Activated CD8-positive, alpha-beta memory T cell treated with anti-CD3 and anti-CD28 coated beads for 24 hours (primary cell): ENCODE measurements around the gene MPDZ.

ENCODE experiments used
- DNase-seq: peaks from one replicate; pipeline ENCODE4 v3.0.0-alpha.2; 2020

Gene MPDZ

GRCh38 chr9:13128266-13128860 lies 151.1 kb downstream of the MPDZ start:
- DNase-seq = no peak

- no peak for DNase-seq
Observed at GRCh38 chr9:13127131-13127530, 152.4 kb downstream of the MPDZ start.

DNA sequence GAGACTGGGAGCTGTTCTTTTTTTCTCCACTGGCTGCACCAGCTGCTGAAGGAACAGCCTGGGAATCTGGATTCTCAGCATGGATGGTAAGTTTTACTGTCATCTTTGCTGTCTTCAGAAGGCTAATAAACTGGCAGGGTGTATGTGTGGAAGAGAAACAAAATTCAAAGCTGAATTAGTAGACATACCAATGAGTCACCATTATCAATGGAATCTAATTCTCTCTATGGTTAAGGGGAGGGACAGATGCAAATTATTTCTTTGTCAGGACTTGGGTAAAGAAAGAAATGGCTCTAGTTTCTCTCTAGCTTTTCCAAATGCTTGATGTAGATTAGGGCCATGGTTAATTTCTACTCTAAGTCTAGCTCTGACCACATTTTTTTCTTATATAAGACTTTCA lies 154.2 kb downstream of the MPDZ start:
- DNase-seq = no peak

GRCh38 chr9:13122756-13123369 lies 156.6 kb downstream of the MPDZ start:
- DNase-seq = no peak

DNA sequence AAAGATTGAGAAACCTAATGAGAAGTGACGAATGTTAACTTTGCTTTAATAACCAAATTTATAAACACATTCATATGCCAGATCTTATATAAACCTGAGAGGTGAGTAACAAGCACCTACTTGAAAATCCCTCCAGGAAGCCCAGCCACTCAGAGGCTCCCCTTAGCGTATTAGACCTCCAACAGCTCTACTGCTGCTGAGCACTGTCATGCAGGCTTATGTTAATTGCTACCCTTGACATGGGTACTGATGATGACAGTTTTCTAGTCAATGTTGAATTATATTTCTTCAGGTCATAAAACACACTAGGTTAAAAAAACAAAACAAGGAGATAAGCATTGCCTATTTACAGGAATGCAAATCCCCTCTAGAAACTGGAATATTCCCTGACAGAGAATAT lies 161.2 kb downstream of the MPDZ start:
- DNase-seq = no peak

- no peak for DNase-seq
Observed at GRCh38 chr9:13116292-13116691, 163.2 kb downstream of the MPDZ start.

- DNase-seq = no peak
Observed at GRCh38 chr9:13113751-13114150, 165.7 kb downstream of the MPDZ start.

GRCh38 chr9:13113216-13113615 lies 166.3 kb downstream of the MPDZ start:
- DNase-seq = no peak

DNA sequence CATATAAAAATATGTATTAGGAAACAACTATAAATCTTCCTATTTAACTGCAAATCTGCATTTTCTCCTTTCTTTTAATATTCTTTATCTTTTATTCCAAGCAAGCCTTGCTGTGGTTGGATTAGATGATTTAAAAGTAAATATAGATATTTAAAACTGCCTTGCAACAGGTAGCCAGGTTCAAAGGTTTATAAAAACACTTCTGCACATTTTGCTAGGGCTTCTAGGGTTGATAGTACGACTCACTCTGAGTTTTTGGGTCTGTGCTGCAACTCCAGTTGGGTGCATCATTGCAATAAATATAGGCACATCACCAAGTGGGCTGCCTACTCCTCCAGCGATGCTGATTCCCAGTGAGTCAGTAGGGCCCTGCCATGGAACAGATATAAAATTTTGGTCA lies 167.7 kb downstream of the MPDZ start:
- no peak for DNase-seq

DNA sequence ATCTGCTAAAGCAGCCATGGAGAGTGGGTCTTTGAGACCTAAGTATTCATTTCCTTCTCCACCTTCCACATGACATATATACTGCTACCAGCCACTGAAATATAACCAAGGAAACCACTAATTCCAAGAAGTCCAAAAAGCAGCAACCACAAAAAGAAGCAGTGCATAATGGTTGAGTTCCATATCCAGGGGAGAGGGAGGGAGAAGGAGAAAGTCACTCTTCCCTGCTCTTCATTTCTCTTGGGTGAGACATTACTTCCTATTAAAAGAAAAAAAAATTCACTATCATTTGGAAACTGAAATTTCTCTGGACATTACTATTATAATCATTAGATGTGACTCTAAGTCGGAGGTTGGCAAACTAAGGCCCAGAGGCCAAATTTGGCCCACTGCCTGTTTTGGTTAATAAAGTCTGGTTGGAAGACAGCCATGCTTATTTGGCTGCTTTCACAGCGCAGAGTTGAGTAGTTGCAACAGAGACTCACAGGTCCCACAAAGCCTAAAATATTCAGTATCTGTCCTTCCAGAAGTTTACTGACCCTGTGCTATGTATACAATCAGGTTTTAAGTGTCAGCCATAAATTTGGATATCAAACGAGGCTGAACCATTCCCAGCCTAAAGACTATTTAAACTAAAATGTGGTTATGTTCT lies 168.6 kb downstream of the MPDZ start:
- DNase-seq = no peak

DNA sequence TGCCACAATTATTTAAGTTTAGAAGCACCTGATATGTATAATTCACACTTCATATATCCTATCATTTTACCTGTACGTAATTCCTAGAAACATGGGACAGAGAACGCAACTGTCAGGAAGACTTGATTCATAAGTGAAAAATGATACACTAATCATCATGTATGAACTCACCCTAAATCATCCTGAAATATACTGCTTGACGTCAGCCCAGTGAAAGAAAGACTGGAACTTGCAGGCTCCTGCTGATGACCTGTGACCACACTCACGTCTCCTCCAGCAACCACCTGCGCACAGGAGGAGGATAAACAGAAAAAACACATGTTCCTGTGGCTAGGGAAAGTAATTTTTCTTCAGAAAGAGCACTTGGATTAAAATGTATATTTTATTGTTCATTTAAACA lies 169.7 kb downstream of the MPDZ start:
- DNase-seq = no peak

DNA sequence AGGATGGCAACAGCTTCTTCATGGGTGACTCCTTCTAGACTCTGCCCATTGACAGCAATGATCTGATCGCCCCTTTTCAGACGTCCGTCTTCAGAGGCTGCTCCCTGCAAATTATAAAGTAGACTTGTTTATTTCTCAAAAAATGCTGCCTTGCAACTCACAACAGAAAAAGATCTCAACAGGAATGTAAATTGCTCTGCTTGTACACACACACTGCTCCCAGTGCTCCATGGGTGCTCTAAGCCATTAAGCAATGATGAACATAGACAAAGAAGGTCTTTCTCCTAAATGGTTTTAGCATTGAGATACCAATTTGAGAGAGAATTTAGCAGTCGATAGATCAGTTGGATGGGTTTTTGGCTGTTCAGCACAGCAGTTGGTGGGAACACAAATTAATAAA lies 172.5 kb downstream of the MPDZ start:
- DNase-seq = no peak

- DNase-seq = no peak
Observed at GRCh38 chr9:13100914-13101572, 178.4 kb downstream of the MPDZ start.

- no peak for DNase-seq
Observed at GRCh38 chr9:13095056-13095455, 184.4 kb downstream of the MPDZ start.

- no peak for DNase-seq
Observed at GRCh38 chr9:13090628-13091027, 188.9 kb downstream of the MPDZ start.

GRCh38 chr9:13089666-13090065 lies 189.8 kb downstream of the MPDZ start:
- DNase-seq = no peak

- DNase-seq = no peak
Observed at GRCh38 chr9:13088720-13089427, 190.6 kb downstream of the MPDZ start.

DNA sequence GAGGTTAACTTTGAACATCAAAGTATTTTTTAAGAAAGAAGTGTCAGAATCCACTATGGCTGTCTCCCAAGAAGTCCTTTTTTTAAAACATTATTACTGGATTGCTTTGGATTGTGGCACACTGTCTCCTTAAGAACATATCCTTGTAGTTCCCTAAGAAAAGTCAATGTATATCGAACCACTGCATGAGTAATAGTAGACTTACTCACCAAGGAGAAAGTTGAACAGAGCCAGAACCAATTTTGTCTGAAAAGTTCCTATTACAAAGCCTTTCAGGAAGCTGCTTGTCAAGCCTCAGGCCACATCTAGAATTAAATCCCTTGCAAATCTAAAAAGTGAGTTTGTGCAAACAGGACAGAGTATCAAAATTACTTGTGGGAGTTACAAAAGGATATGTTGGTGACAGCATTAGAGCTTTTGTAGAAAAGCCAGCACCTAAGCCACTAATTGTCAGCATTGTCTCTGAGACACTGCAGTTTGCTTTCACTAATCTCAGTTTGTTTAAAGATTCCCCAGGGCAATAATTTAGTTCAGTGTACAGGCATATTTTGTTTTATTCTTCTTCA lies 195.4 kb downstream of the MPDZ start:
- no peak for DNase-seq

DNA sequence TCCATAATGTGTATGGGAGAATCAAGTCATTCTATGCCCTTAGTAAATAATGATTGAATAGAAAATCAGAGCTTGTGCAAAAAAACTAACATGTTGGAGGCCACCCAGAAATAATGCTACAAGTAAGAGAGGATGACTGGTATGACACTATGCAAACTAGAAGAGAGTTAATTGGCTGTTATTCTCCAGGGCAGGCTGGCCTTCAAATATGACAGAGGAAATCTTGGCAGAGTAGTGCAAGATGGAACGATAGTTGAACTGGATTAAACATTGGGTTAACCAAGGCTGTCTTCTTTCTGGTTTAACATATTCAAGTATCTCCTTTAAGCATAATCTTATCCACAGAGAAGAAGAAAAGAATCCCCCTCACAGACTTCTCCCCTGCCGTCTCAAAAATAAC lies 196.1 kb downstream of the MPDZ start:
- no peak for DNase-seq

DNA sequence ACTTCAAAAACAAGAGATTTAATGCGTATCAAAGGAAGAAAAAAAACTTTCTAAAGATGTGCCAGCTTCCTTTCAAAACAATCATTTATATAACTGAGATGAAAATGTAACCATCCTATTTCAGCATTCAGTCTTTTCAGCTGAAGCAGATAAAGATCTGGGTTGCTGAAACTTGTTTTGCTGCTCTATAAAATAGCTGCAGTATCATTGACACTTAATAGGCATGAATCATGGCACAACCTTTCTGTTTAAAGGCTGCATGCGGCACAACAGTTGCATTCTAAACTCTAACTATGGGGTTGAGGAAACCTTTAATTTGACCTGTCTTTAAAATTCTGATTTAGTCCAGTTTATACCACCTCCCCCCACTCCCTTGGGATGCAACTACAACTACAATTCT lies 196.7 kb downstream of the MPDZ start:
- no peak for DNase-seq

DNA sequence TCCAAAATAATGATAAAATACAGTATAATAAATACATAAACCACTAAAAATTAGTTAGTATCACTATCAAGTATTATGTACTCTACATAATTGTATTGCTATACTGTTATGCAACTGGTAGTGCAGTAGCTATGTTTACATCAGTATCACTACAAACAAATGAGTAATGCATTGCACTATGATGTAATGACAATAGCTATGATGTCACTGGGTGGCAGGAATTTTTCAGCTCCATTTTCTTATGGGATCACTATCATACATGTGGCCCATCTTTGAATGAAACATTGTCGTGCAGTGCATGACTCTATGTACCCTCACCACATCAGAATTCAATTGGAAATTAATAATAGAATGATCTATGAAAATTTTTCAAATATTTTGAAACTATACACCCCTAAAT lies 201.3 kb downstream of the MPDZ start:
- DNase-seq = no peak

DNA sequence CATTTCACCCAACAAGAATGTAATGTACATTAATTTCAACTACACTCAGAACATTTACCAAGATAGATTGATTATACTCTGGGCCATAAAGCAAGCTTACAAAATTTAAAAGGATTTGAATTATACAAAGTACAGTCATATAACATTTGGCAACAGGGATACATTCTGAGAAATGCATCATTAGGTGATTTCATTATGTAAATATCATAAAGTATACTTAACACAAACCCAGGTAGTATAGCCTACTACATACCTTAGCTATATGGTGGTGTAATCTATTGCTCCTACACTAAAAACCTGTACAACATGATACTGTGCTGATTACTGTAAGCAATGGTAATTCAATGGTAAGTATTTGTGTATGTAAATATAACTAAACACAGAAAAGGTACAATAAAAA lies 202.9 kb downstream of the MPDZ start:
- DNase-seq = no peak

DNA sequence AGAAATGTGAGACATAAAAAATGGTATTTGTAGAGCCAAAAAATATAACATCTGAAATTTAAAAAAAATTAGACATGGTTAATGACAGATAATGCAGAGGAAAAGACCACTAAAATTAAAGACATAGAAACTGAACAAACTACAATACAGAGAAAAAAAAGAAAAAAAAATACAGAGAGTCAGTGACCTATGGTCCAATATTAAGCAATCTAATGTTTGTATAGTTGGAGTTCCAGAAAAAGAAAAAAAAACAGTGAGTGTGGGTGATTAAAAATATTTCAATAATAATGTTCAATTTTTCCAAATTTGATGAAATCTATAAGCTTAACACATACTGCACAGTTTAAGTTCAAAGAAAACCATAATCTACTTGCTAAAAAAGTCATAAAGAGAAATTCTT lies 207.6 kb downstream of the MPDZ start:
- no peak for DNase-seq
